Fibroblast of the aortic adventitia (primary cell): ENCODE data around the gene FFAR3. TPM values are rescaled to one million over a fixed set of nuclear protein-coding genes. Genes with fewer than 3 reads are reported as not detected.
A peak's percentile ranks its signal among the peaks of the same experiment; 100 is the strongest.

Experiments
- DNase-seq: peaks from one replicate; pipeline ENCODE4 v3.0.0-alpha.2; 2010; ENCODE audit warnings: low read depth
- H3K4me3 ChIP-seq: 2 replicates; pipeline ENCODE4 v1.5.1; 2011; ENCODE audit warnings: low read depth, mild to moderate bottlenecking, control low read depth, low read length, moderate library complexity
- CTCF ChIP-seq: IDR thresholded peaks from 2 replicates; pipeline ENCODE4 v1.5.1; 2011; ENCODE audit warnings: mild to moderate bottlenecking, low read length, control low read depth, inconsistent platforms; ENCODE audit not compliant: insufficient read depth
- total RNA-seq: library from RNA; depleted of rRNA; stranded (reverse); fragments of >200 nt; gene quantifications from 2 replicates; pipeline ENCODE4 v1.2.3, GENCODE V29; 2012; ENCODE audit warnings: low replicate concordance

FFAR3 gene
- total RNA-seq, 1 donor, result not detected

GRCh38 chr19:35348911-35349611 lies 9.2 kb upstream of the FFAR3 start:
- no peak overlapping the region for H3K4me3 ChIP-seq
- DNase-seq, result no peak
- no peak for TF ChIP-seq CTCF

- no peak overlapping the region for H3K4me3 ChIP-seq
- no peak for TF ChIP-seq CTCF
- DNase-seq, result no peak
Measured at GRCh38 chr19:35349614-35350521, 8.4 kb upstream of the FFAR3 start.

GRCh38 chr19:35350591-35350990 lies 7.7 kb upstream of the FFAR3 start:
- no peak for TF ChIP-seq CTCF
- no peak for DNase-seq
- H3K4me3 ChIP-seq, result no peak overlapping the region

GRCh38 chr19:35351411-35352176 lies 6.7 kb upstream of the FFAR3 start:
- no peak overlapping the region for H3K4me3 ChIP-seq
- no peak for DNase-seq
- no peak for TF ChIP-seq CTCF

- DNase-seq, result no peak
- no peak overlapping the region for H3K4me3 ChIP-seq
- no peak for TF ChIP-seq CTCF
Measured at GRCh38 chr19:35352177-35352447, 6.1 kb upstream of the FFAR3 start.

GRCh38 chr19:35352448-35353304 lies 5.6 kb upstream of the FFAR3 start:
- TF ChIP-seq CTCF, result peak; percentile 83
- no peak overlapping the region for H3K4me3 ChIP-seq
- DNase-seq, result peak; percentile 74
